SK-N-SH (cell line): ENCODE measurements around the gene CYBRD1. TPM values are rescaled to one million over a fixed set of nuclear protein-coding genes. Genes with fewer than 3 reads are reported as not detected.

ENCODE experiments used
- CTCF ChIA-PET: fragments of 300-600, 350-600 bp; formaldehyde crosslinking; extraction: SDS; loops from one replicate; lab custom pipeline; 2021; lab: Yijun Ruan, JAX
- POLR2A ChIA-PET: fragments of 350-600 bp; sonication (Branson Sonifier 250); formaldehyde crosslinking; extraction: SDS; loops from one replicate; lab custom pipeline; 2020; ENCODE audit warnings: antibody characterized with exemption, inconsistent platforms; lab: Yijun Ruan, JAX
- DNase-seq: peaks from one replicate; pipeline ENCODE4 v3.0.0; 2012
- H2AFZ ChIP-seq: fragments of 200-600 bp; sonication (generic); 2 replicates; pipeline ENCODE4 v1.8.1; 2016; ENCODE audit warnings: antibody characterized with exemption, mild to moderate bottlenecking, low read depth
- H3F3A ChIP-seq: fragments of 200-600 bp; sonication (generic); replicated peaks from 2 replicates; pipeline ENCODE3; 2016; ENCODE audit warnings: antibody characterized with exemption, mild to moderate bottlenecking; ENCODE audit not compliant: insufficient read depth
- H3K27ac ChIP-seq, 2 experiments: fragments of 200-500 bp in 1 of 2; fragments of 200-600 bp in 1 of 2; sonication (Bioruptor generic) in 1 of 2; sonication (generic), shearing (Covaris generic) in 1 of 2; 2 replicates each; pipeline versions ENCODE4 v1.5.1 to v1.6.1; 2014 to 2016; ENCODE audit warnings: low read depth in 2 of 2, inconsistent platforms in 1 of 2, low read length in 1 of 2, mild to moderate bottlenecking in 1 of 2, mixed read lengths in 1 of 2
- H3K27me3 ChIP-seq: fragments of 200-600 bp; sonication (generic), shearing (Covaris generic); 2 replicates; pipeline ENCODE4 v1.6.1; 2016; ENCODE audit warnings: mixed run types; ENCODE audit not compliant: insufficient read depth
- H3K36me3 ChIP-seq, 2 experiments: fragments of 200-500 bp in 1 of 2; fragments of 200-600 bp in 1 of 2; sonication (Bioruptor generic) in 1 of 2; sonication (generic) in 1 of 2; replicated peaks in 1 of 2; 2 replicates each; pipeline versions ENCODE3 to v1.5.1; 2014 to 2016; ENCODE audit warnings: low read length in 1 of 2, mild to moderate bottlenecking in 1 of 2; ENCODE audit not compliant: insufficient read depth in 2 of 2, control insufficient read depth in 1 of 2
- H3K4me1 ChIP-seq, 2 experiments: fragments of 200-500 bp in 1 of 2; fragments of 200-600 bp in 1 of 2; sonication (Bioruptor generic) in 1 of 2; sonication (generic), shearing (Covaris generic) in 1 of 2; 2 replicates each; pipeline versions ENCODE4 v1.5.1 to v1.6.1; 2014 to 2016; ENCODE audit warnings: low read depth in 1 of 2, low read length in 1 of 2, mixed run types in 1 of 2; ENCODE audit not compliant: insufficient read depth in 2 of 2, control insufficient read depth in 1 of 2
- H3K4me2 ChIP-seq: fragments of 200-600 bp; sonication (generic), shearing (Covaris generic); 2 replicates; pipeline ENCODE4 v1.6.1; 2017; ENCODE audit warnings: mixed run types
- H3K4me3 ChIP-seq, 2 experiments: fragments of 200-500 bp in 1 of 2; fragments of 200-600 bp in 1 of 2; sonication (Bioruptor generic) in 1 of 2; sonication (generic), shearing (Covaris generic) in 1 of 2; 2 replicates each; pipeline versions ENCODE4 v1.5.1 to v1.8.1; 2014 to 2016; ENCODE audit warnings: low read depth in 2 of 2, inconsistent platforms in 1 of 2, low read length in 1 of 2, mild to moderate bottlenecking in 1 of 2, mixed read lengths in 1 of 2, moderate library complexity in 1 of 2
- H3K79me2 ChIP-seq: fragments of 200-600 bp; sonication (generic); 2 replicates; pipeline ENCODE4 v1.8.1; 2017; ENCODE audit warnings: mild to moderate bottlenecking; ENCODE audit not compliant: insufficient read depth
- H3K9ac ChIP-seq: fragments of 200-600 bp; sonication (generic); 2 replicates; pipeline ENCODE4 v1.6.1; 2017; ENCODE audit warnings: mixed run types
- H3K9me2 ChIP-seq: fragments of 200-600 bp; sonication (generic); 2 replicates; pipeline ENCODE4 v1.6.1; 2017; ENCODE audit warnings: mixed run types
- H3K9me3 ChIP-seq: fragments of 200-600 bp; sonication (generic); 2 replicates; pipeline ENCODE4 v1.6.1; 2017; ENCODE audit warnings: mixed run types, mild to moderate bottlenecking, moderate library complexity
- H4K20me1 ChIP-seq: fragments of 200-600 bp; sonication (generic); 2 replicates; pipeline ENCODE4 v1.6.1; 2017; ENCODE audit warnings: mild to moderate bottlenecking, mixed run types; ENCODE audit not compliant: insufficient read depth
- ELF1 ChIP-seq: IDR thresholded peaks from 2 replicates; pipeline ENCODE4 v1.4.0; 2012
- FOSL2 ChIP-seq: IDR thresholded peaks from 2 replicates; pipeline ENCODE4 v1.4.0; 2012; ENCODE audit warnings: low read depth, mild to moderate bottlenecking, moderate library complexity, borderline replicate concordance
- FOXM1 ChIP-seq: IDR thresholded peaks from 2 replicates; pipeline ENCODE4 v1.4.0; 2012; ENCODE audit warnings: low read depth, mild to moderate bottlenecking
- GATA2 ChIP-seq: sonication (generic); formaldehyde crosslinking; IDR thresholded peaks from 2 replicates; pipeline ENCODE4 v1.5.0; 2020; ENCODE audit warnings: mild to moderate bottlenecking, missing genetic modification reagents
- WGBS: methylation state at CpG from one replicate; pipeline ENCODE4 v1.1.6; 2017; ENCODE audit warnings: low lambda C conversion rate; 5-methylcytosine and 5-hydroxymethylcytosine counted together
- polyA plus RNA-seq, 3 experiments: library from polyadenylated mRNA; depleted of rRNA; stranded (reverse); fragments of >200 nt; gene quantifications; 2 replicates each; pipeline ENCODE4 v1.2.3, GENCODE V29; 2012
- TF ChIP-seq, protein P1 (sequence below): IDR thresholded peaks from 2 replicates; pipeline ENCODE4 v1.4.0; 2012; ENCODE audit warnings: low read depth, borderline replicate concordance
- TF ChIP-seq, protein P2 (sequence below): fragments of 150-350 bp; IDR thresholded peaks from 2 replicates; pipeline ENCODE4 v1.6.1; 2016; ENCODE audit warnings: mild to moderate bottlenecking, low read depth, low read length
- TF ChIP-seq, protein P3 (sequence below): fragments of 200-600 bp; sonication (generic); IDR thresholded peaks from 2 replicates; pipeline ENCODE4 v1.6.1; 2017; ENCODE audit warnings: antibody characterized with exemption, mild to moderate bottlenecking, moderate library complexity

CYBRD1 gene
- polyA plus RNA-seq, 1 of the 3 experiments (the other 2 are of a cell fraction), result 21.1 TPM

DNA sequence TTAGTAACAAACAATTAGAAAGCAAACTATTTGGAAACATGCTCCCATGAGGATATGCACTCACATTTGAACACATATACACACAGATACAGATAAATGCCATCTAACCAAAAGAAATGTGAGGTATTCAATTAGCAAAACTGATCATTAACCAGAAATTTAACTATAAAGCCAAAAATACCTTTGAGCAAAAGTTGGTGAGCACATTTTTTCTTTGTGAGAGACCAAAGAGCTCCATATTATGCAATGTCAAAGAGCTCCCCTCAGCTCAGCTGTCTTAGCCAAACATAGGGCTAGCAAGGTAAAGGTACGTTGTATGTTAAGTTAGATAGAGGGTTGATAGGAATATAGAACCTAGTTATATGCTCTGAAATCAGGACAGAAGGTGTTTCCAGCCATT, 43.8 kb downstream of the CYBRD1 start (continued):
- TF ChIP-seq FOXM1 (no peak), FOSL2 (no peak)
- TF ChIP-seq, all 33 proteins: peak for 0

DNA sequence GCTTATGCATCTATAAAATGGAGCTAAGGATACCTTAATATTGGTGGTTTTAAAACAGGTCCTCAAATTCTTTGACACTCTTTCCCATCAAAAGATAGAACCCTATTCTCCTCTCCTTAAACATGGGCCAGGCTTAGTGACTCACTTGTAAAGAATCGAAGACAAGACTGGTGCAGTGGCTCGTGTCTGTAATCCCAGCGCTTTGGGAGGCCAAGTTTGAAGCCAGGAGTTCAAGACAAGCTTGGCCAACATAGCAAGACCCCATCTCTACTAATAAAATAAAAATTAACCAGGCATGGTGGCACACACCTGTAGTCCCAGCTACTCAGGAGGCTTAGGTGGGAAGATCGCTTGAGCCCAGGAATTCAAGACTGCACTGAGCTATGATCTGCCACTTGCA, 44.5 kb downstream of the CYBRD1 start:
- DNase-seq, result no peak
- no peaks in the 10 kb centered on the region for H3K9me3 ChIP-seq
- no peaks in the 10 kb centered on the region for H3K27me3 ChIP-seq
- H3K9me2 ChIP-seq, result no peaks in the 10 kb centered on the region
- WGBS, result 88% methylated on average over 4 of the region's 4 CpGs
- TF ChIP-seq, protein P1, sequence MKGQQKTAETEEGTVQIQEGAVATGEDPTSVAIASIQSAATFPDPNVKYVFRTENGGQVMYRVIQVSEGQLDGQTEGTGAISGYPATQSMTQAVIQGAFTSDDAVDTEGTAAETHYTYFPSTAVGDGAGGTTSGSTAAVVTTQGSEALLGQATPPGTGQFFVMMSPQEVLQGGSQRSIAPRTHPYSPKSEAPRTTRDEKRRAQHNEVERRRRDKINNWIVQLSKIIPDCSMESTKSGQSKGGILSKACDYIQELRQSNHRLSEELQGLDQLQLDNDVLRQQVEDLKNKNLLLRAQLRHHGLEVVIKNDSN, result no peak
- TF ChIP-seq ELF1, result no peak
- TF ChIP-seq, protein P2, sequence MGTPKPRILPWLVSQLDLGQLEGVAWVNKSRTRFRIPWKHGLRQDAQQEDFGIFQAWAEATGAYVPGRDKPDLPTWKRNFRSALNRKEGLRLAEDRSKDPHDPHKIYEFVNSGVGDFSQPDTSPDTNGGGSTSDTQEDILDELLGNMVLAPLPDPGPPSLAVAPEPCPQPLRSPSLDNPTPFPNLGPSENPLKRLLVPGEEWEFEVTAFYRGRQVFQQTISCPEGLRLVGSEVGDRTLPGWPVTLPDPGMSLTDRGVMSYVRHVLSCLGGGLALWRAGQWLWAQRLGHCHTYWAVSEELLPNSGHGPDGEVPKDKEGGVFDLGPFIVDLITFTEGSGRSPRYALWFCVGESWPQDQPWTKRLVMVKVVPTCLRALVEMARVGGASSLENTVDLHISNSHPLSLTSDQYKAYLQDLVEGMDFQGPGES, result no peak
- ChIA-PET CTCF (interaction anchor here (0.6 to 1.4 kb wide), 5 partner anchors 17 to 895 kb away, joined by 3 to 5 read pairs (median 3); no protein-coding TSS in a partner anchor), POLR2A (no interaction called here)
- H3K4me3 ChIP-seq, result no peak overlapping the region
- no peak overlapping the region for H3K27ac ChIP-seq
- no peaks in the 10 kb centered on the region for H3K79me2 ChIP-seq
- H3F3A ChIP-seq, result no peaks in the 10 kb centered on the region
- H2AFZ ChIP-seq, result no peak overlapping the region
- no peaks in the 10 kb centered on the region for H3K4me1 ChIP-seq
- no peak overlapping the region for H3K9ac ChIP-seq
- H3K4me2 ChIP-seq, result no peak overlapping the region
- no peaks in the 10 kb centered on the region for H4K20me1 ChIP-seq
- H3K36me3 ChIP-seq, result no peaks in the 10 kb centered on the region

DNA sequence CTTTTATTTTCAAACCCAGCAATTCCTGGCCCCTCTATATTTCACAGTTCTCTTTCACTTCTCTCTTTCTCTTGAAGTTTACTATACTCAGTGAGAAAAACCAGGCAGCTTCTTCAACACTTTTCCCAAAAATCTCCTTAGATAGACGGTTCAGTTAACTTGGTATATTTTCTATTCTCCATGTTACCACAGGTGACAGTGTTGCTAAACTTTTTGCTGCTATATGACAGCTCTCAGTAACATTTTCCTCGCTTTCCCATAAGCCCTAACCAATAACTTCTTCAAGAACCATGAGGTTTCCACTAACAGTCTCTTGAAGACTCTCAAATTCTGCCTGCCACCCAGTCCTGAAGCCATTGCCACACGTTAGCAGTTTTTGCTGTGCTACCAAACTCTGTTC, 45.8 kb downstream of the CYBRD1 start:
- POLR2A ChIA-PET, result no interaction called here

More for the DNA sequence above, 45.8 kb downstream of the CYBRD1 start:
- no peak overlapping the region for H3K27ac ChIP-seq
- 68% methylated on average over 3 of the region's 3 CpGs for WGBS
- no peak for DNase-seq
- H4K20me1 ChIP-seq, result no peaks in the 10 kb centered on the region
- H3K9me3 ChIP-seq, result no peaks in the 10 kb centered on the region
- no peaks in the 10 kb centered on the region for H3K79me2 ChIP-seq
- H3F3A ChIP-seq, result no peaks in the 10 kb centered on the region
- H3K4me3 ChIP-seq, result no peak overlapping the region; a peak in 1 of 4 replicates
- H3K9me2 ChIP-seq, result no peaks in the 10 kb centered on the region
- H2AFZ ChIP-seq, result no peak overlapping the region
- H3K36me3 ChIP-seq, result no peaks in the 10 kb centered on the region
- H3K27me3 ChIP-seq, result no peaks in the 10 kb centered on the region
- H3K9ac ChIP-seq, result no peak overlapping the region
- TF ChIP-seq, protein P3, sequence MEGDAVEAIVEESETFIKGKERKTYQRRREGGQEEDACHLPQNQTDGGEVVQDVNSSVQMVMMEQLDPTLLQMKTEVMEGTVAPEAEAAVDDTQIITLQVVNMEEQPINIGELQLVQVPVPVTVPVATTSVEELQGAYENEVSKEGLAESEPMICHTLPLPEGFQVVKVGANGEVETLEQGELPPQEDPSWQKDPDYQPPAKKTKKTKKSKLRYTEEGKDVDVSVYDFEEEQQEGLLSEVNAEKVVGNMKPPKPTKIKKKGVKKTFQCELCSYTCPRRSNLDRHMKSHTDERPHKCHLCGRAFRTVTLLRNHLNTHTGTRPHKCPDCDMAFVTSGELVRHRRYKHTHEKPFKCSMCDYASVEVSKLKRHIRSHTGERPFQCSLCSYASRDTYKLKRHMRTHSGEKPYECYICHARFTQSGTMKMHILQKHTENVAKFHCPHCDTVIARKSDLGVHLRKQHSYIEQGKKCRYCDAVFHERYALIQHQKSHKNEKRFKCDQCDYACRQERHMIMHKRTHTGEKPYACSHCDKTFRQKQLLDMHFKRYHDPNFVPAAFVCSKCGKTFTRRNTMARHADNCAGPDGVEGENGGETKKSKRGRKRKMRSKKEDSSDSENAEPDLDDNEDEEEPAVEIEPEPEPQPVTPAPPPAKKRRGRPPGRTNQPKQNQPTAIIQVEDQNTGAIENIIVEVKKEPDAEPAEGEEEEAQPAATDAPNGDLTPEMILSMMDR, result peak; percentile 25; the same call in 1 of the 2 replicates
- TF ChIP-seq GATA2 (CRISPR knock-in tag), result no peak
- no peaks in the 10 kb centered on the region for H3K4me1 ChIP-seq
- CTCF ChIA-PET, result interaction anchor here (0.6 to 1.7 kb wide), 4 partner anchors 10 to 605 kb away, joined by 3 to 5 read pairs (median 4); no protein-coding TSS in a partner anchor
- no peak overlapping the region for H3K4me2 ChIP-seq
